Activated T-helper 1 cell treated with anti-CD3 and anti-CD28 coated beads, Interleukin-2, amount 50 U/mL, for 16 hours (primary cell): ENCODE measurements around the gene ZBTB47.

Experiments
- DNase-seq, 2 donors: peaks; one replicate each; pipeline ENCODE4 v3.0.0-alpha.2; 2020; ENCODE audit warnings: low read depth in 1 of 2, low spot score in 1 of 2

The ZBTB47 gene

DNA sequence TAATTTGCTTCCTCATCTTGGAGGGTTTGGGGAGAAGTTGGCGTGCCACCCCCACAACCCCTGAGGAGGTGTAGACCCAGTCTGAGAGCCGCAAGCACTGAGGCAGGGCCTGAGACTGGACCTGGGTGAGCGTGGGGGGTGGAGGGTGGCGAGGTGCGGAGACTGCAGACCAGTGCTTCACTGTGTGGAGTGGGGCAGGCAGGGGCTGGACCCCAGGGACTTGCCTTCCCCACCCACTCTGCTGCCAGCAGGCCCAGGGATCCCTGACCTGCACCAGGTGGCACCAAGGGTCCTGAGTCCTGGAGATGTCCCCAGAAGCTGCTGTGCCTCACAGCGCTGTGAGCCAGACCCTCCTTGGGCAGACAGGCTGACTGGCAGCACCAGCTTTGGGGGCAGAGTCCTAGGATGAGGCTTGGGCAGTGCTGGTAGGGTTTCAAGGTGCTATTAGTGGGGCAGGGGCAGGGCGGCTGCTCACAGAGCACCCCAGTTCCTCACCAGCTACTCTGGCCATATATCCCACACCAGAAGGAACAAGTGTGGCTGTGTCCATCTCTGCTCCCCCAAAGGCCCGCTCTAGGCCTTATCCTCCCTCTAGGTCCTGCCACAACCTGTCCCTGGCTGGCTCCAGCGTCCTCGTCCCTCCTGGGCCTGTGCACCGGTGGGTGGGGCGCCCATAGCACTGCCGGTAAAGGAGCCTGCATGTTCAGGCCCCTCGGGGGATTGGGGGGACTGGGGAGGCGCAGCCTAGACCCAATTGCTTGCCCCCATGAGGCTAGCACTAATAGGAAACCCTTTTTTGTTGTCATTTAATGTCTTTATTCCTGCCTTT, 11.8 kb downstream of the ZBTB47 start:
- no peak for DNase-seq

DNA sequence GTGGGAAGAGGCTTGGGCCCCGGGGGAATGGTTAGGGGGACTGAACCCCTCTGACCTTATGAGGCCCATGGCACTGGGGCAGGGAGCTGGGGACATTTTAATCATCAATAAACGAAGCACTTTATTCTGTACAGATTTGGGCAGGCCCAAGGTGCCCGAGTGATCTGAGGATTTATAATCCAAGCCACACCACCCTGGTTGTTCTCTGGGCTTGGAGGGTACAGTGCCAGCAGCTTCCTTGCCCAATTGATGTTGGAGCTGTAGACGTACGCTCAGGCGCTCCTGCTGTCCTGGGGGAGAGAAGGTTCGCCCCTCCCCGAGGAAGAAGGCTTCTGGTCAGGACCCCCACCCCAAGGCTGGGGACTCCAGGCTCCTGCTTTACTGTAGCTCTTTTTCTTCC, 12.5 kb downstream of the ZBTB47 start:
- DNase-seq = no peak

DNA sequence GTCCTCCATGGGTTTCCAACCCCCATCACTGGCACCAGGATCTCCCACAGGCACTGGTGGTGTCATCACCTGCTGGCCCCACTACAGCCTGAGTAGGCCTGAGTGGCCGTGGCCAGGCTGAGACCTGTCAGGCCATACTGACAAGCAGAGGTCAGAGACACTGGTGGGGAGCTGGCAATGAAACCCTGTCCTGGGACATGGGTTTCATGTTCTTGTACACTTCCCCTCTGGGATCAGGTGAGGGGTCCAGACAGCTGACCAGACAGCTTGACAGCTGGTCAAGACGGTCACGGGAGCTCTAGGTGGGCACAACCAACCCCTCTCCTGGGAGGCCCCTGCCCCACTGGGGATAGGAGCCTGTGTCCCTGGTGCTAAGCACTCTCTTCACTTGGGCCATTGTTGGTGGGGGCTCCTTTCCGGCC, 13.1 kb downstream of the ZBTB47 start:
- DNase-seq = no peak

DNA sequence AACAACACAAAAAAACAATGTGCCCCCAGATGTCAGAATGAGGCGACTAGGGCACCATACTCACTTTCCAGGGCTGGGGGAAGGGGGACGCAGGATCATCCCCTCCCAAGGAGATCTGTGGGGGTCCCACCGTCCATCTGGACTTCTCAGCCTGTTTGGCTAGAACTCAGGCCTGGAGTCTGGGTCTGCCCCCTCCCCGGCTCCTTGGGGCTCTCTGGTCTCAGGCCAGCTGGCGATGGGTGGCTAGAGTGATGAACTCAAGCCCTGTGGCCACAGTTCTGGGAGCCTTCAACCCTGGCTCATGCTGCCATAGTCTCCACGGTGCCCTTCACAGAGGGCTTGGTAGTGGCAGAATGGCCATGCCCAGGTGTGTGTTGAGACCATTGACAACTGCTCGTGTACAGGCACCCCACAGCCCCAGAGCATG, 13.6 kb downstream of the ZBTB47 start:
- no peak for DNase-seq

DNA sequence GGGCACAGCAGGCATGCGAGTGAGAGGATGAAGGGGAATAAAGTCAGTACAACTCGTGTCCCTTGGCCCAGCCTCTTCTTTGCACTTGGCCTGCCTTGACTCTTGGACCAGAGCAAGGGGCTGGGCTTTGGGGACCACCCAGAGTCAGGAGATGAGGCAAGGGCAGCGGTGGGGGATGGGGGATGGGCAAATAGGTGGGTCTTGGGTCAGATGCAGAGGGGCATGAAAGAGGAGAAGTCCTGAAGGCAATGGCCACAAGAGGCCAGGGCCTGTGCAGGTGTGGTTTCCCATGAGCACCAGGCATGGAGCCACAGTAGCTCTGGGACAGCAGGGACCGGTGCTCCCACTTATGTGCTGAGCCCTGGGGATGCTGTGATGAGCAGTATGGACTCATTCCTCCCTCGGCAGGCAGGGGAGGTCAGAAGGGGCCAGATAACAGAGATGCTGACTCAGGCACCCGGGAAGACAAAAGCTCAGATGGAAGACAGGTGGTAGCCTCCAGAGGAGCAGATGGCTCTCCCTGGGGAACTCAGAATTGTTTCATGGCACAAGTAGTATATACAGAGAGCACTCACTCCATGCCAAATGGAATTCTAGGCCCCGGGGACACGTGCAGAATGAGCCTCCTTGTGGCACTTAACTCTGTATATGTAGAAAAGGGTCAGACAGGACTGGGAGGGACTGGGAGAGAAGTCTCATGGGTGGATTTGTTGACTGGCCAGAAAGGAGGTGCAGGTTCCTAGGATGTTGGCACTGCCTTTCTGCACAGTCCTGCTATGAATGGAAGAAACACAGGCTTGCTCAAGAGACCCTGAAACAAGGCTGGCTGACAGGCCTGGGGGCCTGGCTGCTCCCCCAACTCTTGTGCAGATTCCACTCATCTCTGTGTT, 14.3 kb downstream of the ZBTB47 start:
- no peak for DNase-seq

DNA sequence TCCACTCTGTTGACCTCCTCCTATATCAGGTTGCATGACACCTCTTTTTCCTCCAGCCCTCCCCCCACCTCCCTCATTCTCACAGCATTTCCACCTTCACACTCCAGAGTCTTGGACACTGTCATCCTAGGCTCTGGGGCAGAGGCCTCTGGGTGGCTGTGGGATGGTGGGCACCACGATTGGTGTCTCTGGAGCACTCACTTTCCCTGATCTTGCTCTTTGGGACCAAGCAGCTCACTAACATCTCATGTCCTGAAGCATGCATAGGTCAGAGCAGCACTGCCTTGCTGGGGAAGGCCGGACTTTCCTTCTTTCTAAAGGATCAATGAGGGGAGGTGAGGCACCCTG, 14.9 kb downstream of the ZBTB47 start:
- DNase-seq = no peak

DNA sequence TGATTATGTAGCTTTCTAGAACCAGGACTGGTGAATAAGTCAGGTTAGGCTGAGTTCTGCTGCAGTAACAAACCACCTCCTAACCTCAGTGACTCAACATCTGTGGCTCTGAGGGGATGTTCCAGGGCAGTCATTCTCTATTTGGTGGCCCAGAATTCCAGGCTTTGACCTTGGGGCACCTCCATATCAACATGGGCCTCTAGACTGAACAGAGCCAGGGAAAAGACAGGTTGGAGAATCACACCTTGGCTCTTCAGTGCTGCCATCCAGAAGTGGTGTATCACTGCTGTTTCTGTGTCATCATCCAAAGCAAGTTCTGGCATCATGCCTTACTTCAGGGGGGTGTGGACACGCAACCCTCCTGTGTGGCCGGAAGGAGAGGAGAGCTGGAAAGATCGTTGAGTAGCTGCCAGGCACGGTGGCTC, 15.3 kb downstream of the ZBTB47 start:
- no peak for DNase-seq

DNA sequence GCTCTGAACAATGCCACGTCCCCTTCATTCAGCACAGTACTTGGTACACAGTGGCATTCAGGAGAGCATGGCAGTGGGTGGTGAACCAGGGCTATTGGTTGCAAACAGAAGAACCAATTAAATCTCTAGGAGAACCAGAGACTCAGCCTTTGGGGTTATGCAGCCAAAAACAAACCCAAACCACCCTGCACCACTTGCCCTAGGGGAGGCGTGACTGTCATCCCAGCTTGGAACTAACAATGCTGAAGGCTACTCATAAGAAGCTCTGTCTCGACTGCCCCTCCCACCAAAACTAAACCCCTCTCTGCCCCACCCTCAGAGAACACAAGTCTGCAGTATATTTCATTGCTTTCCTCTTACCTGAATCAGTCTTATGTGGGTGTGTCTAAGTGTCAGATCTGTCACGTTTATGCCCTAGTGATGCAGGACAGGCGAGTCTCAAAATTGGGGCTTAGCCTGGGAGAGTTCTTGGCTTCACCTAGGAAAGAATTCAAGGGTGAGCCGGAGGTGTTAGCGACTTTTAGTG, 16.6 kb downstream of the ZBTB47 start:
- DNase-seq = no peak

DNA sequence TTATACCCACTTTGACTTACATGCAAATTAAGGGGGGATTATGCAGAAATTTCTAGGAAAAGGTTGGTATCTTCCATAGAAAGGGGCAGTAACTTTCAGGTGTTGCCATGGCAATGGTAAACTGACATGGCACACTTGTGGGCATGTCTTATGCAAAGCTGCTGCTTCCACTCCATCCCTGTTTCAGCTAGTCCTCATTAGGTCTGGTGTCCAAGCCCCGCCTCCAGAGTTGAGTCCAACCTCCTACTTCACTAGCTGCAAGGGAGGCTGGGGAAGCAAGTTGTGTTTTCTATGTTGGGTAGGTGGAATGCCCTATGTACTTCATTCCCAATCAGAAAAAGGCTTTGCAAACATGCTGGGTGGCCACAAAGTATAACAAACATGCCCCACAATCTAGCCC, 17.2 kb downstream of the ZBTB47 start:
- no peak for DNase-seq

DNA sequence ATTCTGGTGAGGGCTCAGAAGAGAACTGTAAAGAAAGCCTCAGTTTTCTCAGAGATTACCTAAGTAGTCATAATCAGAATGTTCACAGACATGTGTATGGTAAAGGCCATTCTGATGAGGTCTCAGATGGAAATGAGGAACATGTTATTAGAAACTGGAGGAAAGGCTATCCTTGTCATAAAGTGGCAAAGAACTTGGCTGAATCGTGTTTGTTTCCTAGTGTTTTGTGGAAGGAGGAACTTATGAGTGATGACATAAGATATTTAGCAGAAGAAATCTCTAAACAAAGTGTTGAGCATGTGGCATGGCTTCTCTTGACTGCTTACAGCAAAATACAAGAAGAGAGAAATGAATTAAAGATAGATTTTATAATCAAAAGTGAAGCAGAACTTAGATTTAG, 19.0 kb downstream of the ZBTB47 start:
- DNase-seq = no peak

DNA sequence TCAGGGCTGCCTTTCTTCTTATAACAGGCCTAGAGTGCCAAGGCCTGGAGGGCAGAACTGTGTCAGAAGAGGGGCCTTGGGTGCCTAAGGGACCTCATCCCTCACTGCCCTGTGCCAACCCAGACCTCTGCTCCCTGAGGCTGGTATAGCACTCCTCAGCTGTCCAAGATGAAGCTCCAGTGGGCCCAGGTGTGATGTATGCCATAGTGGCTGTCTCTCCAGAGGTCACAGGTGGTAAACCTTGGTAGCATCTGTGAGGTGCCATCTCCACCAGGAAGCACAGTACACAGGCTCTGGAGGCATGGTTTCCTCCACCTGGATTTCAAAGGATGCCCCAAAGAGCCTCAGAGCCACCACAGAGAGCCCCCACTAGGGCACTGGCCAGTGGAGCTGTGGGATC, 19.6 kb downstream of the ZBTB47 start:
- DNase-seq = no peak

DNA sequence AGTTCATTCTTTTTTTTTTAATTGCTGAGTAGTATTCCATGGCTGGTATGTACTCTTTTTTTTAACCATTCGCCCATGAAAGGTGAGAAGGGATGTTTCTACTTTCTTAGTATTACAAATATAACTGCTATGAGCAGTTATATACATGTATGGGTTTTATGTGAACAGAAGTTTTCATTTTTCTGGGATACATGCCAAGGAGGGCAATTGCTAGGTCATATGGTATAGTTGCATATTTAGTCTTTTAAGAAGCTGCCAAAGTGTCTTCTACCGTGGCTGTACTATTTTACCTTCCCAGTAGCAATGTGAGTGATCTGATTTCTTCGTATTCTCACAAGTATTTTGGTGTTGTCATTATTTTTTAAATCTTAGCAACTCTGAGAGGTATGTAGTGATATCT, 20.6 kb downstream of the ZBTB47 start:
- no peak for DNase-seq

DNA sequence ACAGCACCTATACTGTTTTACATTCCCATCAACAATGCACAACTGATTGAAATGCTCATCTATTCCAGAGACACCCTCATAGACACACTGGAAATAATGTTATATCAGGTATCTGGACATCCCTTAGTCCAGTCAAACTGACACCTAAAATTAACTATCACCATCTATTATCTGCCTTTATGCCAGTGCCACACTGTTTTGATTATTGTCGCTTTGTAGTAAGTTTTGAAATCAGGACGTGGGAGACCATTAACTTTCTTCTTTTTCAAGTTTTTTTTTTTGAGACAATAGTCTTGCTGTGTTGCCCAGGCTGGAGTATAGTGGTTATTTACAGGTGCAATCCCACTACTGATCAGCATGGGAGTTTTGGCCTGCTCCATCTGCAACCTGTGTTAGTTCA, 22.4 kb downstream of the ZBTB47 start:
- no peak for DNase-seq

DNA sequence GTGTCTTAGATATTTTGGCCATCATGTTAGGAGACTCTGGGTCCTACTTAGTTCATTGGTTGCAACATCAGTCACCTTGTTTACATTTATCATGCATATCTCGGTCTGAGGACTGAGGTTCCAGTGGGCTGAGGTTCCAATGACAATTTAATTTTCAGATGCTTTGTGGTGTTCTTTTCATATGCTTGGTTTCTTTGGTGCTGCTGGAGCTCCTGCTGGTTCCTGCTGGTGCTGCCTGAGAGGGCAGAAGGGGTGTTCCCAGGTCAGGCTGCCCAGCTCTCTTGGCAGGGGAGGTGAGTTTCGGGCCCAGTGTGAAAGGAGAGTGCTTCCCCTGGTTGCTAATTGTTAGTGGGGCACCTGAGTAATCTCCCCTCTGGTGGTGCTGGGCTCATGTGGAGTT, 24.9 kb downstream of the ZBTB47 start:
- DNase-seq = no peak

DNA sequence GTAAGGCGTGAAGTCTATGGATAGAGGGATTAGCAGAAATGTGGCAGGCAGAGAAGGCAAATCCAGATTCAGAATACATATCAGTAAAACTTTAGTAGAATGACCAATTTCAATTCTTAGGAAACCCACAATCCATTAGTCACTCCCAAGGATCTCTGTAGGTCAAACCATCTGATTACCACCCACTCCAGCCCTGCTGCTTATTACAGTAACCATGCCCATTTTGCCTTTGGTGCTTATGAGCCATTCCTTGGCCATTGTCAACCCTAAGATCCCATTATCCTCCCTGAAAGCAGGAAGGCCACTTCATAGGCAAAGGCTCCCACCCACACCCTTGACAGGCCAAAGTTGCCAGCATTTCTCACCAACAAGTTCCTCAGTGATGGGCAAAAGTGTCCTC, 26.8 kb downstream of the ZBTB47 start:
- no peak for DNase-seq

DNA sequence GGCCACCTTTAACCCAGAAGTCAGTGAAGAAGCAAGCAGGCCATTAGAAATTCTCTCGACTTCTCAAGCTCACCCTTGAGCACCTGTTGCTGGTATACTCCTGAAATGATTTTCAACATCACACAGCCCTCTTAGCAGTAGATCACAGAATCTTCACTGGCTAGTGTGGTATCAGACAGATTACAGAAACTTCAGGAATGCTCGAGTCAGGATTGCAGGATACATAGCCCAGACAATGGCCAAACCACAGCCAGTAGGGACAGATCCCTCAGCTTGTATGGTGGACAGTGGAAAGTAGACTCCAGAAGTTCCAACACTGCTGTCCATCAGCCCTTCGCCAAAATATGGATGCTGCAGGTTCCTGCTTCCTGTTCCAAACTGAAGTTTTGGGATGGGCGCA, 27.3 kb downstream of the ZBTB47 start:
- no peak for DNase-seq

DNA sequence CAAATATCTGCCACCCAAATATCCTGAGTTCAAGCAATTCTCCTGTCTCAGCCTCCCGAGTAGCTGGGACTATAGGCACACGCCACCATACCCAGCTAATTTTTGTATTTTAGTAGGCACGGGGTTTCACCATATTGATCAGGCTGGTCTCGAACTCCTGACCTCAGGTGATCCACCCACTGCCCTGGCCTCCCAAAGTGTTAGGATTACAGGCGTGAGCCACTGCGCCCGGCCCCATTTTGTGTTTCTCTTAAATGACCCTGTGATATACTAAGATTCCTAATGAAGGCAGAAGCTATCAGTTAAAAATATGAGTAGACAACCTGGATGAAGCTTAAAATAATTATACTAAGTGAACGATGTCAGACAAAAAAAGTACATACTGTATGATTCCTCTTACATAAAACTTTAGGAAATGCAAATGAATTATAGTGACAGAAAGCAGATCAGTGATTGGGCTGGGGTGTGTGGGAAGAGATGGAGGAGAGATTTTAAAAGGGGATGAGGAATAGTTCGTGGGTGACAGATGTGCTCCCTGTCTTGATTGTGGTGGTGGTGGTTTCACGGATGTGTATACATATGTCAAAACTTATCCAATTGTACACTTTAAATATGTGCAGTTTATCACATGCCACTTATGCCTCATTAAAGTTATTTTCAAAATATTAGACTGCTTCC, 28.0 kb downstream of the ZBTB47 start:
- no peak for DNase-seq

DNA sequence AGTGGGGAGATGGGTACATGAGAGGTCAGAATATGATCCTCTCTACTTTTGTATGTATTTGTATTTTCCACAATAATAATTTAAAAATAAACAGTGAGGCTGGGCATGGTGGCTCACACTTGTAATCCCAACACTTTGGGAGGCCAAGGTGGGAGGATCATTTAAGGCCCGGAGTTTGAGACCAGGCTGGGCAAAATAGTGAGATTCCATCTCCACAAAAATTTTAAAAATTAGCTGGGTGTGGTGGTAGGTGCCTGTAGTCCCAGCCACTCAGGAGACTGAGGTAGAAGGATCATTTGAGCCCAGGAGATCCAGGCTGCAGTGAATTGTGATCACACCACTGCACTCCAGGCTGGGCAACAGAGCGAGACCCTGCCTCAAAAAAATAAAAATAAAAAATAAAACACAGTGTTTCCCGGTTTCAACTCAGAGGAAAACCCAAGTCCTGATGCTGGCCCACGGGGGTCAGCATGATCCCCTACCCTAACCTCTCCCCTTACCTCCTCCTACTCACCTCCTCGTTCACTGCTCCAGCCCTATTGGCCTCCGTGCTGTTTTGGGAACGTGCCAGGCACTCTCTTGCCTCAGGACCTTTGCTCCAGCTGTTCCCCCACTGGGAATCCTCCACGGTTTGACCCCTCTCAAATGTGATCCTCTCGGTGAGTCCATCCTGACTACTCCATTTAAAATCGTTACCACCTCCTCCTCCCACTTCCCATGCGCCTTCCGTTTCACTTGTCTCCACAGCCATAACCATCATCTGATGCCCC, 29.0 kb downstream of the ZBTB47 start:
- no peak for DNase-seq

DNA sequence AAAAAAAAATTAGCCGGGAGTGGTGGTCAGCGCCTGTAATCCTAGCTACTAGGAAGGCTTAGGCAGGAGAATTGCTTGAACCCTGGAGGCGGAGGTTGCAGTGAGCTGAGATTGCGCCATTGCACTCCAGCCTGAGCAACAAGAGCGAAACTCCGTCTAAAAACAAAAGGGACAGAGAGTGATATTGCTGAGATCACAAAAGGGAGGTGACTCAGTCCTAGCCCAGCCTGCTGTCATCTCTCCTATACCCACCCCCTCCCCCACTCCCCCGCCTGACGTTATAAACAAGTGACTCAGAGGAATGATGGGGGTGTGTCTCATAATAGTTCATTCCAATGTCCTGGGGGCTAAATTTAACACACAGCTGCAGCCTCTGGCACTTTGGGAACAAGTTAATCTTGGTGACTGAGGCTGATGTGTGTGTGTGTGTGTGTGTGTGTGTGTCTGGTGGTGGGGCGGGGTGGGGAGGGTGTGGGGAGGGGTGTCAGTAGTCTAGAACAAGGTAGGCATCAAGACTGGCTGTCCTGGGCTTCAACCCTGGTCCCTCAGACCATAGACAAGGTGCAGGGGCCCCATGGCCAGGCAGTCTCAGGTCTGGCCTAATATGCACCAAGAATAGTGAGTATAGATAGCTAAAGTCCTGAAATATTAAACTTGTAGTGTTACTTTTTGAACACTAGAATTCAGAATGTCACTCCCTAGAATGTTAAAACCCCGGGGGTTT, 30.5 kb downstream of the ZBTB47 start:
- peak in 1 of 2 donors; percentile 11 for DNase-seq
